ENCODE data around the gene PLCXD3.
"Not testable (repeated sequence)": the region's sequence is repeated elsewhere in the genome, so short reads cannot be mapped to it uniquely, and the experiment has no call there.

The PLCXD3 gene

GRCh38 chr5:41335596-41336181 lies 174.7 kb downstream of the PLCXD3 start:
- no peaks in the 10 kb centered on the region for H3K9me3 Mint-ChIP-seq
- no peaks in the 10 kb centered on the region for H3K4me1 Mint-ChIP-seq
- H3K4me3 Mint-ChIP-seq, result no peak overlapping the region
- H3K27ac Mint-ChIP-seq, result no peak overlapping the region
- DNase-seq (no peak), ATAC-seq (replicated peaks) (no peak)
- no peaks in the 10 kb centered on the region for H3K27me3 Mint-ChIP-seq
- no peaks in the 10 kb centered on the region for H3K36me3 Mint-ChIP-seq

- H3K27me3 Mint-ChIP-seq, result no peaks in the 10 kb centered on the region
- H3K4me3 Mint-ChIP-seq, result no peak overlapping the region
- no peaks in the 10 kb centered on the region for H3K36me3 Mint-ChIP-seq
- DNase-seq (no peak), ATAC-seq (replicated peaks) (no peak)
- no peaks in the 10 kb centered on the region for H3K4me1 Mint-ChIP-seq
- H3K9me3 Mint-ChIP-seq, result peaks cover 0 to 1% of the 10 kb centered on the region in 2 donors
- H3K27ac Mint-ChIP-seq, result no peak overlapping the region
Observed at GRCh38 chr5:41334758-41335157, 175.6 kb downstream of the PLCXD3 start.

GRCh38 chr5:41334221-41334620 lies 176.2 kb downstream of the PLCXD3 start:
- H3K27me3 Mint-ChIP-seq, result no peaks in the 10 kb centered on the region
- no peak overlapping the region for H3K27ac Mint-ChIP-seq
- H3K36me3 Mint-ChIP-seq, result no peaks in the 10 kb centered on the region
- no peak for DNase-seq
- H3K4me1 Mint-ChIP-seq, result no peaks in the 10 kb centered on the region
- peaks cover 0 to 1% of the 10 kb centered on the region in 2 donors for H3K9me3 Mint-ChIP-seq
- ATAC-seq (replicated peaks), result no peak
- no peak overlapping the region for H3K4me3 Mint-ChIP-seq

GRCh38 chr5:41325074-41325473 lies 185.3 kb downstream of the PLCXD3 start:
- no peak for ATAC-seq (replicated peaks)
- Mint-ChIP-seq H3K27ac (no peak overlapping the region), H3K9me3 (peaks cover 0 to 3% of the 10 kb centered on the region in 2 donors), H3K36me3 (no peaks in the 10 kb centered on the region), H3K4me1 (no peaks in the 10 kb centered on the region), H3K4me3 (no peak overlapping the region), H3K27me3 (no peaks in the 10 kb centered on the region)
- no peak for DNase-seq

- H3K36me3 Mint-ChIP-seq; H3K4me3 Mint-ChIP-seq; H3K9me3 Mint-ChIP-seq; DNase-seq; ATAC-seq (replicated peaks); H3K27me3 Mint-ChIP-seq; H3K4me1 Mint-ChIP-seq; H3K27ac Mint-ChIP-seq: not testable (repeated sequence)
Observed at GRCh38 chr5:41322826-41323225, 187.6 kb downstream of the PLCXD3 start.

GRCh38 chr5:41312478-41313060 lies 197.8 kb downstream of the PLCXD3 start:
- H3K36me3 Mint-ChIP-seq, result no peaks in the 10 kb centered on the region
- peaks cover 0 to 4% of the 10 kb centered on the region in 2 donors for H3K9me3 Mint-ChIP-seq
- no peak for DNase-seq
- no peak overlapping the region for H3K4me3 Mint-ChIP-seq
- no peaks in the 10 kb centered on the region for H3K4me1 Mint-ChIP-seq
- H3K27me3 Mint-ChIP-seq, result no peaks in the 10 kb centered on the region
- no peak for ATAC-seq (replicated peaks)
- H3K27ac Mint-ChIP-seq, result no peak overlapping the region

GRCh38 chr5:41312066-41312465 lies 198.3 kb downstream of the PLCXD3 start:
- DNase-seq, result no peak
- no peak for ATAC-seq (replicated peaks)
- Mint-ChIP-seq H3K4me3 (no peak overlapping the region), H3K36me3 (no peaks in the 10 kb centered on the region), H3K4me1 (no peaks in the 10 kb centered on the region), H3K27ac (no peak overlapping the region), H3K27me3 (no peaks in the 10 kb centered on the region), H3K9me3 (peaks cover 0 to 4% of the 10 kb centered on the region in 2 donors)

- DNase-seq (no peak), ATAC-seq (replicated peaks) (no peak)
- H3K27me3 Mint-ChIP-seq, result no peaks in the 10 kb centered on the region
- no peaks in the 10 kb centered on the region for H3K36me3 Mint-ChIP-seq
- H3K4me1 Mint-ChIP-seq, result no peaks in the 10 kb centered on the region
- H3K4me3 Mint-ChIP-seq, result no peak overlapping the region
- H3K9me3 Mint-ChIP-seq, result peaks cover 0 to 4% of the 10 kb centered on the region in 2 donors
- H3K27ac Mint-ChIP-seq, result no peak overlapping the region
Observed at GRCh38 chr5:41309275-41309674, 201.1 kb downstream of the PLCXD3 start.

GRCh38 chr5:41306005-41306404 lies 204.4 kb downstream of the PLCXD3 start:
- Mint-ChIP-seq H3K9me3 (peaks cover 0 to 4% of the 10 kb centered on the region in 2 donors), H3K4me1 (no peaks in the 10 kb centered on the region), H3K27ac (no peak overlapping the region), H3K27me3 (no peaks in the 10 kb centered on the region), H3K4me3 (no peak overlapping the region), H3K36me3 (no peaks in the 10 kb centered on the region)
- DNase-seq, result no peak
- no peak for ATAC-seq (replicated peaks)

GRCh38 chr5:41305056-41305455 lies 205.3 kb downstream of the PLCXD3 start:
- Mint-ChIP-seq H3K9me3 (peaks cover 0 to 4% of the 10 kb centered on the region in 2 donors), H3K4me1 (no peaks in the 10 kb centered on the region), H3K27ac (no peak overlapping the region), H3K4me3 (no peak overlapping the region), H3K36me3 (no peaks in the 10 kb centered on the region), H3K27me3 (no peaks in the 10 kb centered on the region)
- ATAC-seq (replicated peaks) (no peak), DNase-seq (no peak)

GRCh38 chr5:41296066-41296465 lies 214.3 kb downstream of the PLCXD3 start:
- ATAC-seq (replicated peaks) (no peak), DNase-seq (no peak)
- Mint-ChIP-seq H3K36me3 (no peaks in the 10 kb centered on the region), H3K9me3 (no peaks in the 10 kb centered on the region), H3K4me1 (no peaks in the 10 kb centered on the region), H3K27ac (no peak overlapping the region), H3K4me3 (no peak overlapping the region), H3K27me3 (no peaks in the 10 kb centered on the region)

- H3K27me3 Mint-ChIP-seq, result no peaks in the 10 kb centered on the region
- H3K4me3 Mint-ChIP-seq, result no peak overlapping the region
- H3K9me3 Mint-ChIP-seq, result peaks cover 0 to 1% of the 10 kb centered on the region in 2 donors
- DNase-seq (no peak), ATAC-seq (replicated peaks) (no peak)
- no peaks in the 10 kb centered on the region for H3K4me1 Mint-ChIP-seq
- H3K27ac Mint-ChIP-seq, result no peak overlapping the region
- H3K36me3 Mint-ChIP-seq, result no peaks in the 10 kb centered on the region
Observed at GRCh38 chr5:41291323-41291722, 219.1 kb downstream of the PLCXD3 start.

- H3K4me3 Mint-ChIP-seq, result no peak overlapping the region
- no peak overlapping the region for H3K27ac Mint-ChIP-seq
- no peak for ATAC-seq (replicated peaks)
- no peak for DNase-seq
- H3K27me3 Mint-ChIP-seq, result no peaks in the 10 kb centered on the region
- H3K9me3 Mint-ChIP-seq, result peaks cover 0 to 1% of the 10 kb centered on the region in 2 donors
- H3K4me1 Mint-ChIP-seq, result no peaks in the 10 kb centered on the region
- no peaks in the 10 kb centered on the region for H3K36me3 Mint-ChIP-seq
Observed at GRCh38 chr5:41290810-41291209, 219.6 kb downstream of the PLCXD3 start.

- DNase-seq (no peak), ATAC-seq (replicated peaks) (no peak)
- H3K27ac Mint-ChIP-seq, result no peak overlapping the region
- H3K9me3 Mint-ChIP-seq, result peaks cover 0 to 1% of the 10 kb centered on the region in 2 donors
- no peaks in the 10 kb centered on the region for H3K36me3 Mint-ChIP-seq
- no peak overlapping the region for H3K4me3 Mint-ChIP-seq
- H3K27me3 Mint-ChIP-seq, result no peaks in the 10 kb centered on the region
- H3K4me1 Mint-ChIP-seq, result no peaks in the 10 kb centered on the region
Observed at GRCh38 chr5:41289970-41290464, 220.4 kb downstream of the PLCXD3 start.

- Mint-ChIP-seq H3K9me3 (peaks cover 0 to 1% of the 10 kb centered on the region in 2 donors), H3K27ac (no peak overlapping the region), H3K4me3 (no peak overlapping the region), H3K27me3 (no peaks in the 10 kb centered on the region), H3K36me3 (no peaks in the 10 kb centered on the region), H3K4me1 (no peaks in the 10 kb centered on the region)
- ATAC-seq (replicated peaks) (no peak), DNase-seq (no peak)
Observed at GRCh38 chr5:41286696-41287095, 223.7 kb downstream of the PLCXD3 start.
